ENCODE results near the gene TTC22.

The TTC22 gene

DNA sequence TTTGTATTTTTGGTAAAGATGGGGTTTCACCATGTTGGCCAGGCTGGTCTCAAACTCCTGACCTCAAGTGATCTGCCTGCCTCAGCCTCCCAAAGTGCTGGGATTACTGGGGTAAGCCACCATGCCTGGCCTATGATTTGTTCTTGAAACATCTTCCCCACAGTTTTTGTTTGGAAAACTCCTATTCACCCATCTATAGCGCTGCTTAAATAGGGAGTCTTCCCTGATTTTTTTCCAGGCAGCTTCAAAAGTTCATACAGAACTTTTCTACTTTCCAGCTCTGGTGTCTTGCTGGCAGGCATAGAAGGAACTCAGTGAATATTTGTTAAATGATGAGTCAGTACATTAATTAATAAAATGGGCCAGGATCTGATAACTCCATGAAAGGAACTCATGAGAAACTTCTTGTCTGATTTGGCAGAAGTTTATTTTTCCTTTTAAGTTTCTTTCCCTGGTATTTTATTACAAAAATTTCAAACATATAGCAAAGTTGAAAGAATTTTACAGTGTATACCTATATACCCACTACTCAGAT is 33.0 kb upstream of the TTC22 start:
- DNase-seq (ENCODE audit: low read depth): no peak

DNA sequence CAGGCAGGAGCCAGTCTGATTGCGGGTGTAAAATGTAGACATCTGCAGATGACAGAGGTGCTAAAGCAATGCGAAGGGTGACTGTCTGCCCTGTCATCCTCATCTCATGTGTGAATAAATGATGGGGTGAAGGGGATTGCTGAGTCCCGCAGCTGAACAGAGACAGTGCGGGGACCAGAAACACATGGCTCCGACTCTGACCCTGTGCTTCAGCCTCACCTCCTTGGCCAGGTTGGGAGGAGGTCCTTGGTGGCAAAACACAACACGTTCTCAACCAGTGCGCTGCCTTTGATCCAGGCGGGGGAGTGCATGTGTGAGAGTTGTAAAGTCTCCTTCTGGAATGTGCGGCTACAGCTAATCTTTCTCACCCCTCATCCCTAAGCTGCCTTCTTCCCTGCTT is 32.0 kb upstream of the TTC22 start:
- no peak for DNase-seq (ENCODE audit: low read depth)

DNA sequence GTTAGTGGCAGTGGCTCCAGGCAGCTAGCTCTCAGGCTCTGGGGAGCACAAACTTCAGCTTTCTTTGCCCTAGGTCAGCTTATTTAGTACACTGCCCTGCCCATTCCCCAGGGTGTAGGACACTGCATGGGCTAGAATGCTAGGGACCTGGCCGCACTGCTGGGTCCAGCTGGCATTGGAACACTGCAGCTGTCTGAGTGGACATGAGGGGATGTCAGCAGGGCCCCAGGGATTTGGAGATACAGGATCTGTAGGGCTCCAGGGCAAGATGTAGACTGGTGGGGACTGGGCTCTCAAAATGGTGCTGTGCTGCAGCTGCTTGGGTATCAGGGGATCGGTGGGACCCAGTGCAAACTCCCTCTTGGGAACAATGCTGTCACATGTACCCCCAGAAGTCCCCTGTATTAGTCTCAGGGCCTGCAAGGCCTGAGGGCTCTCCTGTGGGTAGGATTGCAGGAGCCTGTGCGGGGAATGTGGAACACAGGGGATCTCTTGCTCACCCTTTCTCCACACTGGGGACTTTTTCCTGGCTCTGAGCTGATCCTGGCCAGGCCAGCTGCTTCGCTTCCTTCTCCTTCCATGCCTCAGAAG is 25.2 kb upstream of the TTC22 start:
- DNase-seq (ENCODE audit: low read depth): no peak

DNA sequence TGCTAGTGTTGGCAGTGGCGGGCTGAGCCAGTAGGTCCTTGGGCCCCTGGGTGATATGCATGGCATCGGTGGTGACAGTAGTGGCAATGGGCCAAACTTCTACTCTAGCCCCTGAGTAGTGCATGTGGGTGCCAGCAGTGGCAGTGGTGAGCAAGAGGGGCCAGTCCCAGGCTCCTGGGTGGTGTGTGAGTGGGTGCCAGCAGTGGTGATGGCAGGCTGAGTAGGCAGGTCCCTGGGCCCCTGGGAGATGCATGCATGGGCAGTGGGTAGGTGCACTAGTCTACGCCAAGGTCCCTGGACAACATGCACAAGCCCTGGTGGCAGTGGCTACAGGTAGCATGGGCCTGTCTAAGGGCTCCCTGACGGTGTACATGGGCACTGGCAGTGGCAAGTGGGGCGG is 24.6 kb upstream of the TTC22 start:
- no peak for DNase-seq (ENCODE audit: low read depth)

DNA sequence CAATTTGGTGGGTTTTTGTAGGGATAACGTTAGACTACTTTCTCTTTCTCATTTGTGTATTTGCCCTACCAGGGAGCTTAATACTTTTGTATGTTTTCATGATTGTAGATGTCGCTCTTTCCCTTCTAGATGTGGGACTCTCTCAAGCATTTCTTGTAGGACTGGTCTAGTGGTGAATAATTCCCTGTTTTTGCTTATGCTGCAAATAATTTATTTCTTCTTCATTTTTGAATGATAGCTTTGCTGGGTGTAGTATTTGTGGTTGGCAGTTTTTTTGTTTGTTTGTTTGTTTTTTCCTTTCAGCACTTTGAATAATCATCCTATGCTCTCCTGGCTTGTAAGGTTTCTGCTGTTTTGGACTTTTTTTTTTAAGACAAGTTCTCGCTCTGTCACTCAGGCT is 22.5 kb upstream of the TTC22 start:
- DNase-seq (ENCODE audit: low read depth): no peak

DNA sequence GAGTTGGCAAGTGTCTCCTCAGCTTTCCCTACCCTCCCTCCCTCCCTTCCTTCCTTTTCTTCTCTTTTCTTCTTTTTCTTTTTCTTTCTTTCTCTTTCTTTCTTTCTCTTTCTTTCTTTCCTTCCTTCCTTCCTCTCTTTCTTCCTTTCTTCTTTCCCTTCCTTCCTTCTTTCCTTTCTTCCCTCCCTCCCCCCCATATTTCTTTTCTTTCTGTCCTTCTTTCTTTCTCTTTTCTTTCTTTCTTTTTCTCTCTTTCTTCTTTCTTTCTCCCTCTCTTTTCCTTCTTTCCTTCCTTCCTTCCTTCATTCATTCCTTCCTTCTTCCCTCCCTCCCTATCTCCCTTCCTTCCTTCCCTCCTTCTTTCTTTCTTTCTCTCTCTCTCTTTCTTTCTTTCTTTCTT is 18.6 kb upstream of the TTC22 start:
- no peak for DNase-seq (ENCODE audit: low read depth)

DNA sequence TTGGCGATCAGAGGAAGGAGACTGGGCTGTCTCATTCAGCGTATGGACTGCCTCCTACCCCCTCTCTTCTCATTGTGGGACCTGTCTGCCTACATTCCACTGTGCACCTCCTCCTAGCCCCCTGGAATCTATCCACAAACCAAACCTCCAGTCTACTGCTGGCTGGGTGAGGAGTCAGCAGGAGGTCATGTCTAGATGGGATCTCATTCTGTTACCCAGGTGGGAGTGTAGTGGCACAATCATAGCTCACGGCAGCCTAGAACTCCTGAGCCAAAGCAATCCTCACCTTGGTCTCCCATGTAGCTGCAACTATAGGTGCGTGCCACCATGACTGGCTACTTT is 18.0 kb upstream of the TTC22 start:
- DNase-seq (ENCODE audit: low read depth): no peak

DNA sequence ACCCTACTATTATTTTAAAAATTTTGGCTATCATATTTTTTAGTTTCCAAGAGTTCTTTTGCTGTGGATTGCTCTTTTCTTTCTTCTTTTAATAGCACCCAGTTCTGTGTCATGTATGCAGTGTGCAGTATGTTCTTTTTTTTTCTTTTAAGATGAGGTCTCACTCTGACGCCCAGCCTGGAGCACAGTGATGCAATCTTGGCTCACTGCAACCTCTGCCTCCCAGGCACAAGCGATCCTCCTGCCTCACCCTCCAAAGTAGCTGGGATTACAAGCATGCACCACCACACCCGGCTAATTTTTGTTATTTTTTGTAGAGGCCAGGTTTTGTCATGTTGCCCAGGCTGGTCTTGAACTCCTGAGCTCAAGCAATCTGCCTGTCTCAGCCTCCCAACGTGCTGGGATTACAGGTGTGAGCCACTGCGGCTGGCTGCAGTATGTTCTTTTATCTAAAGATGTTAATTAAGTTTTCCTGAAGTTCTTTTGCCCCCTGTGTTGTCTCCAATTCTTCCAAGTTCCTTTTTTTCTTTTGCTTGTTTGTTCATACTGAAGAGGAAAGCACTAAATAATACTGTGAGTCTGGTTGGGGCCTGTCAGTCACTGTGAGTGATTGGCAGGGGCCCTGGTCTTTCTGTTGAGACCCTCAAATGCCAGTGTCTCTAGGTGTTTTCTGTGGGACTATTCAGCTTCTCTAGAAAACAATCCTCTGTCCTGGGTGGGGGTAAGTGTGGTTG is 17.5 kb upstream of the TTC22 start:
- no peak for DNase-seq (ENCODE audit: low read depth)

DNA sequence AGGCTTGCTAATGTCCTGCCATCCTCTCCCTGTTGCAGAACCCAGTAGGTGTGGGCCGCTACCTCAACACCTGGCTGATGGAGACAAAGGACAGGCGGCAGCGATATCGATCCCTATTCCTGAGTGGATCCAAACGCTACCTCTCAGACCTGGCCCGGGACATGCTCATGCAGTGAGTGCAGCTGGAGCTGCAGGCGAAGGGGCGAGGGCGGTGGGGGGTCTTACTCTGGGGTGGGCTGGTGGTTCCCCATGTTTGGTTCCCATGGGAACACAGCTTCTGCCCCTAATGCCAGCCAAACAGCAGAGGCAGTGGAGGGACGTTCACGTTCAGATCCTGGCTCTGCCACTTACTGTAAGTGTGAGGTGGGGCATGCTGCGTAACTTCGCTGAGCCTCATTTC is 15.8 kb upstream of the TTC22 start:
- no peak for DNase-seq (ENCODE audit: low read depth)

DNA sequence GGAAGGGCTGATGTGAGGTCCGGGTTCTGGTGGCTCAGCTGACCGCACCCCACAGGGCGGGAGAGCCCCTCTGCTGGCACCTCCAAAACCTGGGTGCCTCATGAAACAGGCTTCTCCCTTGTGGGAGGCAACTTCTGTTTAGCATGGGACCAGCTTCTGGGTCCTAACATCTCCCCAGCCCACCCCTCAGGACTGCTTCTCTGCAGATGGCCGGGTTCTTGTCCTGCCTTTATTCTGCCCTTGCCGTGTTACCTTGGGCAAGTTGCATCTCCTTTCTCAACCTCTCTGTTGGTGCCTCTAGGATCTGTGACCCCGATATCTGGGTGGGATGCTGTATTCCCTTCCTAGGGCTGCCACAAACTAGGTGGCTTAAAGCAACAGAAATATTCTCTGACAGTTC is 15.0 kb upstream of the TTC22 start:
- DNase-seq (ENCODE audit: low read depth): no peak

DNA sequence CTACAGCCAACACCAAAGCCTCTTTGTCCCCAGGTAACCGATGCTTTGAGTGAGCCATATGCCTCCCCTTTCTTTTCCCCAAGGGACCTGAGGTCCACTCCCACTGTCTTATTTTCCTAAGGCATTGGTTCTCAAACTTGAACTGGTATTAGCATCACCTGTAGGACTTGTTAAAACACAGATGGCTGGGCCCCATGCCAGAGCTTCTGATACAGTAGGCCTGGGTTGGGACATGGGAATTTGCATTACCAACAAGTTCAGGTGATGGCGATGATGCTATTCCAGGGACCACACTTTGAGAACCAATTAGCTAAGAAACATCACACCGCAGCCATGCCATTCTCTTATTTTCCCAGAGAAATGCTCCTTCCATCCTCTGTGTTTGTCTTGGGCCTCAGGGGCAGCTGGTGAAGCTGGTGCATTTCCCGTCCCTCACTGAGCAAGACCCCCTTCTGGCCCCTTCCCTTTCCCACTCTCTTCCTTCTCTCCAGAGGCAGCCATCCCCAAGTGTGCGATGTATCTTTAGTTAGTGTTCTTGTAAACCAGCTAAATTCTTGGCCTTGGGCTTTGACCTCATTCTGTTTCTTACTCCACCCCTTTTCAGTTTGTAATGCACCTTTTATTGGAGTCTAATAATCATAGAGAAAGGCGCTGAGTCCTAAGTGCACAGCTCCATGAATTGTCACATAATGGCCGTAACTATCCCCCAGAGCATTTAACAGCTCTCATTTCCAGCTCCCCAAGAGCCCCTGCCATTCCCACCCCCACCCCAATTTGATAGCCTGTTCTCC is 14.2 kb upstream of the TTC22 start:
- DNase-seq (ENCODE audit: low read depth): no peak

DNA sequence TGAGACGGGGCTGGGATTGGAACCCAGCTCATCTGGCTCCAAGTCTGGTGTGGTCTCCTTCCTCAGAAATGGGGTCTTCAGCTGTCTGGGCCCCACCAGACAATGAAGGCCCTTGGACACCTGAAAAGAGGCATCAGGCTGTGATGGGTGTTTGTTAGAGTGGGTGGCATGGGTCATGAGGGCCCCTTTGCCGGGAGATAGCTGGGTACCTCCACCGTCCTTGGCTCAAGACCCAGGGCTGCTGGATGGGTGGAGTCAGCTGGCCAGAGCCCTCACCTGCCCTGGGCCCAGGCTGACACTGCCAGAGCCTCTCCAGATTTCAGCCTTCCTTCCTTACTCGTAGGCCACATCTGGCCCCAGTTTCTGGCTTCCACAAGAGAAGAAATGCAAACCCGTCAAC is 13.4 kb upstream of the TTC22 start:
- DNase-seq (ENCODE audit: low read depth): no peak

DNA sequence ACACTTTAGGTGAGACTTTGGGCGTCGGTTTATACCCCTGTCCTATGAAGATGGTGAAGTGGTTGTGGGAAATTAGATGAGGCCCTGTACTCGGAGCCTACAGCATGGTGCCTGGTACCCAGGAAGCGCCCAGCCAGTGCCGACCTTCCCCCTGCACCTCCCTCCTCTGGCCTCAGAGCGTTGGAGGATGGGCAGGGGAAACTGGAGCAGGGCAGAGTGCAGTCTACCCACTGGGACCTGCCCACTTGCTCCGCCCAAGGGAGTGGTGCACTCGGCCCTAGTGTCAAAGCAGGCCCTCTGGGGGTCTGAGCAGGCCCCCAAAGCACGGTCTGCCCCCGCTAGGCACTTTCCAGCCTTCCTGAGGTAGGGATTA is 13.0 kb upstream of the TTC22 start:
- DNase-seq (ENCODE audit: low read depth): no peak

DNA sequence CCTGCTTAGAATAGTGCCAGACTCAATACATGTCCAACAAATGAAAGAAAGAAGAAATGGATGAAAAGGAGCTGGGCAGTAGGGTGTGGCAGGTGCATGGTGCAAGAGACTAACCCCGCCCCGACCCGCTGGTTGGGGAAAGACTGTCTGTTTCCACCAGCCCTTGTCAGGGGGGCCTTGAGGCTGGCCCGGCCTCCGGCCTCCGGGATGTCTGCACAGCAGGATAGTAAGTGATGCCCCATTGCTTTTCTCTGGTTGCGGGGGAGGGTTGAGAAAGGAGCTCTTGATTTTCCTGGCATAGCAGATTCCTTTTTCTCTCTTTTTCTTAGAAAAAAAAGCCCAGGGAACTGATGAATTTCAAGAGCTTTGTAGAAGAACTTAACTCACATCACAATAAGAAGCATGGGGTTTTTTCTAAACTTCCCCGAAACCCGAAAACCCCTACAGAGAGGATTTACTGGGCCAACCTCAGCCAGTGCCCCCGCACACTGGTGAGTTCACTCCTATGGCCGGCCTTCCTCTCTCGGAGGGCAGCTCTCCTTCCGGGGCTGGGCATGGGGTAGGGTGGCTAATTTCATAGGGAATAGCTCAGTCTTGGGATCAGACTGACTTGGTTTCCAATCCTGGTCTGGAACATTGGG is 12.5 kb upstream of the TTC22 start:
- no peak for DNase-seq (ENCODE audit: low read depth)

DNA sequence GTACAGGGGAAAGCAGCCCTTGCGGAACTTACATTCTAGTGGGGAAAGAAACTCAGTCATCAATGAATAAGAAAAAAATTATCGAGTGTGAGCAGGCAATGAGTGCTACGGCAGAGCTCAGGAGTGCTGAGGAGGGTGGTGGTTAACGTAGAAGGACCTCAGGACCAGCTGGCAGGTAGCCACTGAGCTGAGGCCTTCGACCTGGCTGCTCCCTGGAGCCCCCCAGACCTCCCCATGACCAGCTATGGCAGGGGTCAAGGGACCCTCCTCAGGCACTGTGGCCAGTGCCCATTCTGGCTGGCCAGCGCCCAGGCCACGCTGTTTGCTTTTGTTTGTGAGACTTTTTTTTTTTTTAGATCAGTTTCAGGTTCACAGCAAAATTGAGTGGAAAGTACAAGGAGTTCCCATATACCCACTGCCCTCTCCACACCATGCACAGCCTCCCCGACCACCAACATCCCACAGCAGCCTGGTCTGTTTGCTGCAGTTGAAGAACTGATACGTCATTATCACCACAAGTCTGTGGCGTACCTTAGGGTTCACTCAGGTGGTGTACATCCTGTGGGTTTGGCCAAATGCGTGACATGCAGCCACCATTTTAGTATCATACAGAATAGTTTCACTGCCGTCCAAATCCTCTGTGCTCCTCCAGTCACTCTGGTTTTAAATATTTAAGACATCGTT is 11.8 kb upstream of the TTC22 start:
- DNase-seq (ENCODE audit: low read depth): no peak

DNA sequence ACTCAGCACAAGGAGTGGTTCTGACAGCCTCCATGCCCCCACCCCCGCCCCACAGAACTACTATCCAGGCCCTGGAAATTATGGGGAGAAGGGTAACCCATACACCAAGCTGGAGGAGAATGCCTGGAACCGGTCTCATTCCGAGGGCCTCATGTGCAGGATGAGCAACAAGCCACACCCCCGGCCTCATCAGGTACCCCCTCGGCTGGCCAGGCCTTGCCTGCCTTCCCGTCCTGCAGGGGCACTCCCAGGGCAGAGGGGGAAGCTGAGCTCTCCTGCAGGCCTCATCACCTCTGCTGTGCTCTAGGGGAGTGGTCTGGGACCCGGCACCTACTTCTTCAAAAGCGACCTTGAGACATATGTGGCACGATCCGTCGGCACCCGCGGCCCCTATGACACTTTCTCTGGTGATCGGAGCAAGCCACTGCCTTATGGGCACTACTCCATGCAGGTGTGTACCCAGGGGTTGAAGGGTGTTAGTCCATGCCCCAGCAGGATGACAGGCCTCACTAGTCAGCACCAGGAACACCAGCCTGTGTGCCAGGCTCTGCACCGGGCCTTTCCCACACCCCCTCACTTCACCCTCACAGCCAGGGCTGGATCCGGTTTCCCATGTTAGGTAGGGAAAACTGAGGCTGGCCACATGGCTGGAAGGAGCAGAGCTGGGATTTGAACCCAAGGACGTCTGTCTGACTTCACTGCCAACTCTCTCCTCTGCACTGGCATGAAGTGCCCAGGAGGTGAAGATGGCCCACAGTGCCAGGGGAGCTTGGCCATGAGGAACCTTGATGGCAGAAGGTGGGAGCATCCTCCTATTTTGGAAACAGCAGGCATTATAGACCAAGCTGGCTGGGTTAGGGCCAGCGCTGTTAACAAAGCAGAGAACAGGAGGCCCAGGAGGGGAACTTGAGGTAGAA is 10.9 kb upstream of the TTC22 start:
- DNase-seq (ENCODE audit: low read depth): no peak

DNA sequence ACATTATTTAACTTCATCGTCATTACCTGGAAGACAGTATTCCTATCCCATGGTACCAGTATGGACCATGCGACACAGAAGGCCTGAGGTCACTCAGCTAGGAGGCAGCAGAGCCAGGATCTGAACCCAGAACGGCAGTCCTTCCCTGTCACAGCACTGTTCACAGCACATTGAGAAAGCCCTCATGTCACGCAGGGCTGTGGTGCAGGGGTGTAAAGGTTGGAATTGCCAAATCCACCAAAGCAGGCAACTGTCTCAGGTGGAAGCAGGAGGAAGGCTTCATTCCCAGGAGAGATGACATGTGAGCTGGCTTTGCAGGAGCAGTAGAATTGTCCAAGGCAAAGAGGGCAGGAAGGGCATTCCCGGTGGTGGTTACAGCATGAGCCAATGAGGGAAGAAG is 9.9 kb upstream of the TTC22 start:
- no peak for DNase-seq (ENCODE audit: low read depth)

DNA sequence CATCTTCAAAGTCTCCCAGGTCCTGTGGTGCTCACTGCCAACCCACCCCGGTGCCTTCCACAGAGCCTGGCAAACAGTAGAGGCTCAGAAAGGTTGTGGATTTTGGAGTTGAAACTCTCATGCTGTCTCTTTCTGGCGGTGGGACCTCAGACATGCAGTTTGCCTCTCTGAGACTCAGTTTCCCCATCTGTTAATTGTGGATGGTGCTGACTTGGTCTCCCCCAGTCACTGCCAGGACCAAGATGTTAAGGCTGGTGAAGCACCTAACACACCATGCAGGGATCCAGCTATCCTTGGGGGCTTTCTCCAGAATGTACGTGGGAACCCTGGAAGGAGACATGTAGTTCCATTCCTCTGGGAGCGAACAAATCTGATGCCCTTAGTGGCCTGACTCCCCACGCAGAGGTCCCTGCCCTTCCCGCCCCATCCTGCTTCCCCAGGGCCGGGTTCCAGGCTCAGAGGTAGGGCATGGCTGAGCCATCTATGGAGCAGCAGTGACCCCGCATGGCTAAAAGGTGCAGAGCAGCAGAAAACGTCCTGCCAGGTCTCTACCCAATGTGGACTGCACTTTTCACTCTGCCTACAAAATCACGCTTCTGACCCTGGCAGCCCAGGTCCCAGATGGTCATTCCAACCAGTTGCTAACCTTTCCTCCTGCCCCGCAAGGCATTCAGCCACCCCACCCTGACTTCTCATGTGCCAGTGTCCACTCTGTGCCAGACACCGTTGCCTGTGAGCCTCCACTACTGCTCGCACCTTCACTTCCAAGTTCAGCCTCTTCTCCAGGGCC is 9.2 kb upstream of the TTC22 start:
- DNase-seq (ENCODE audit: low read depth): no peak

DNA sequence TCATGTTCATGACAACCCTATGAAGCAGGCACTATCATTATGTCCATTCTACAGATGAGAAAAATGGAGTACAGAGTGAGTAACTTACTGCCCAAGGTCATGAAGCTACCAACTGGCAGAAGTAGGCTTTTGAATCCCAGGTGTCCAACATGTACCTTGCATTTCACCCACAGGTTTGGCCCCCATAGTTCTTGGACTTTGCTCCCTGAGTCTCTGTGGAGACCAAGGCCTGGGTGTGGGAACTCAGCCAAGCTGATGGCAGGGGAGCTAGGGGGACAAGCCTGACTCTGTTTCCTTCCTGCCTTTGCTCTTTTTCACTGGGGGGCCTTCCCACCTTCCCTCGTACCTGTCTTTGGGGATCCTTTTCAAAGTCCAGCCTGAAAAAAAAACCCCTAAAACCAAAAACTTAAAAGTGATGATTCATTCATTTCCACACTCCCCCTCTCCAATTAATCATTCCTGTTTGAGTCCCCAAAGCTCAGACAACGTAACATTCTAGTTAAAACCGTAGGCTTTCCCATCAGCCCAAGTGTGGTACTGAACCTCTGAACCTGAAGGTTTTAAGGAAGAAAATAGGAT is 8.5 kb upstream of the TTC22 start:
- DNase-seq (ENCODE audit: low read depth): no peak
